CD4-positive, alpha-beta T cell (primary cell): Measurements from ENCODE around the gene SUSD2. TPM values are rescaled to one million over a fixed set of nuclear protein-coding genes. Genes with fewer than 3 reads are reported as not detected.

ENCODE experiments used
- ATAC-seq: fragments of 200-7000 bp; cut with Tn5 transposase; one replicate; pipeline ENCODE4 v1.10.0; 2022; ENCODE audit warnings: mild to moderate bottlenecking; ENCODE audit not compliant: poor library complexity
- CTCF ChIA-PET: fragments of 350-600 bp; sonication (Branson Sonifier 250); formaldehyde crosslinking; loops from one replicate; lab custom pipeline; 2021; ENCODE audit warnings: antibody characterized with exemption, inconsistent platforms; lab: Charles Lee
- POLR2A ChIA-PET: fragments of 350-600 bp; sonication (Branson Sonifier 250); formaldehyde crosslinking; loops from one replicate; lab custom pipeline; 2021; ENCODE audit warnings: antibody characterized with exemption, inconsistent platforms; lab: Charles Lee
- DNase-seq, 14 experiments: peaks; one replicate each; pipeline ENCODE4 v3.0.0-alpha.2; 2013 to 2020; ENCODE audit warnings: mixed read lengths in 2 of 14
- H3K27ac ChIP-seq, 2 donors: one replicate each; pipeline versions ENCODE4 v1.5.1 to v1.7.0; 2013; ENCODE audit warnings: low read length in 2 of 2, low read depth in 1 of 2, mild to moderate bottlenecking in 1 of 2
- H3K27me3 ChIP-seq, 2 experiments: 1 replicate in 1 of 2; 2 replicates in 1 of 2; pipeline versions ENCODE4 v1.6.1 to v1.7.0; 2013; ENCODE audit warnings: low read length in 2 of 2, control low read depth in 1 of 2, mild to moderate bottlenecking in 1 of 2, moderate library complexity in 1 of 2; ENCODE audit not compliant: insufficient read depth in 2 of 2, control insufficient read depth in 1 of 2
- H3K36me3 ChIP-seq: one replicate; pipeline ENCODE4 v1.6.1; 2013; ENCODE audit warnings: low read length, control low read depth; ENCODE audit not compliant: insufficient read depth
- H3K4me1 ChIP-seq: one replicate; pipeline ENCODE4 v1.6.1; 2013; ENCODE audit warnings: low read length, control low read depth; ENCODE audit not compliant: insufficient read depth
- H3K4me3 ChIP-seq: one replicate; pipeline ENCODE4 v1.5.1; 2013; ENCODE audit warnings: mild to moderate bottlenecking, low read length, moderate library complexity
- H3K9me3 ChIP-seq, 2 experiments: 1 replicate in 1 of 2; 2 replicates in 1 of 2; pipeline versions ENCODE4 v1.6.1 to v1.7.0; 2013; ENCODE audit warnings: low read length in 2 of 2, mild to moderate bottlenecking in 2 of 2, control low read depth in 1 of 2, moderate library complexity in 1 of 2; ENCODE audit not compliant: control insufficient read depth in 1 of 2, insufficient read depth in 1 of 2
- H3K27ac Mint-ChIP-seq: one replicate; pipeline ENCODE4 v1.8.0; 2020; ENCODE audit warnings: mixed read lengths
- H3K27me3 Mint-ChIP-seq: one replicate; pipeline ENCODE4 v1.8.0; 2021; ENCODE audit warnings: mixed read lengths
- H3K36me3 Mint-ChIP-seq: one replicate; pipeline ENCODE4 v1.8.0; 2021; ENCODE audit warnings: low read depth, mixed read lengths
- H3K4me1 Mint-ChIP-seq: one replicate; pipeline ENCODE4 v1.8.0; 2021; ENCODE audit warnings: low read depth, mixed read lengths
- H3K4me3 Mint-ChIP-seq: one replicate; pipeline ENCODE4 v1.8.0; 2020; ENCODE audit warnings: mild to moderate bottlenecking, mixed read lengths
- H3K9me3 Mint-ChIP-seq: one replicate; pipeline ENCODE4 v1.8.0; 2020; ENCODE audit warnings: mixed read lengths
- CTCF ChIP-seq: fragments of 200-600 bp; IDR thresholded peaks from one replicate; pipeline ENCODE4 v1.8.0; 2022; ENCODE audit warnings: antibody characterized with exemption, mild to moderate bottlenecking
- intact Hi-C, 2 experiments: fragments of 100-400 bp; cut with DNase I in 1 of 2; cut with micrococcal nuclease in 1 of 2; formaldehyde crosslinking; loops; one replicate each; pipeline versions ENCODE4 v1.15.1 to v1.9.0; 2023 to 2025; cut with DNase I, micrococcal nuclease
- polyA plus RNA-seq, 2 donors: library from polyadenylated mRNA; unstranded; fragments of 120-200 nt; gene quantifications; one replicate each; pipeline ENCODE4 v1.2.1, GENCODE V29; 2013
- total RNA-seq, 174 experiments: library from RNA in 2 of 174; stranded (reverse) in 2 of 174; gene quantifications; one replicate each; pipeline ENCODE4 v1.2.3 and lab custom pipeline; 2021 to 2026

SUSD2 gene
- total RNA-seq (1 to 10 TPM in 1 of 2 experiments, under 1 TPM in 1; 0.80 to 1.5 TPM), total RNA-seq (lab: John Stamatoyannopoulos, UW) (0.45 to 5.3 (median 1.8) reads per million in 172 experiments)
- polyA plus RNA-seq (2013, experiment 1 of 2): 0.28 TPM
- polyA plus RNA-seq (2013, experiment 2 of 2): 0.44 TPM

- Histone ChIP-seq H3K9me3 (no peaks in the 10 kb centered on the region), H3K27me3 (no peaks in the 10 kb centered on the region), H3K4me3 (no peak within 1 kb of the TSS), H3K36me3 (peaks cover 20% of the 10 kb centered on the region), H3K4me1 (no peaks in the 10 kb centered on the region), H3K27ac (no peak within 1 kb of the TSS)
- Mint-ChIP-seq H3K4me1 (no peaks in the 10 kb centered on the region), H3K36me3 (peaks cover 7% of the 10 kb centered on the region), H3K27ac (no peak within 1 kb of the TSS), H3K4me3 (no peak within 1 kb of the TSS), H3K27me3 (no peaks in the 10 kb centered on the region), H3K9me3 (no peaks in the 10 kb centered on the region)
- intact Hi-C loops: loop anchor here in 1 of 2 experiments (10.0 kb wide), 1 partner anchor 63 kb away; the partner anchor contains the start of gene GGT5
- TF ChIP-seq CTCF: no peak
- DNase-seq (no peak), ATAC-seq (no peak)
- ChIA-PET CTCF (no interaction called here), POLR2A (interaction anchor here (1.6 kb wide), 1 partner anchor 28 kb away, joined by 4 read pairs; no protein-coding TSS in a partner anchor)
Observed at GRCh38 chr22:24181088-24181995, at the start of gene SUSD2. TSS of gene SUSD2 (plus strand) at chr22:24181487. CDS start at chr22:24181520, 33 bp downstream.

- Mint-ChIP-seq H3K4me3 (no peak overlapping the region), H3K4me1 (peaks cover 23% of the 10 kb centered on the region), H3K27ac (peak overlapping the region; percentile 92), H3K36me3 (peaks cover 47% of the 10 kb centered on the region), H3K9me3 (no peaks in the 10 kb centered on the region), H3K27me3 (no peaks in the 10 kb centered on the region)
- H3K9me3 ChIP-seq: no peaks in the 10 kb centered on the region
- peaks cover 45% of the 10 kb centered on the region for H3K36me3 ChIP-seq
- peaks cover 18% of the 10 kb centered on the region for H3K4me1 ChIP-seq
- no peak overlapping the region for H3K4me3 ChIP-seq
- peak; percentile 30 to 73 (median 48) for DNase-seq
- H3K27me3 ChIP-seq: no peaks in the 10 kb centered on the region
- intact Hi-C loops: loop anchor here (1.0 to 5.0 kb wide), 4 partner anchors 41 to 114 kb away; partner anchors contain the start of gene GGT5 (in 1 of the 2)
- peak; percentile 58 for TF ChIP-seq CTCF
- ATAC-seq: peak; percentile 50
- POLR2A ChIA-PET: interaction anchor here (1.2 to 6.3 kb wide), 4 partner anchors 22 to 109 kb away, joined by 3 to 90 read pairs (median 5); no protein-coding TSS in a partner anchor
- CTCF ChIA-PET: interaction anchor here (1.5 to 4.3 kb wide), 4 partner anchors 13 to 42 kb away, joined by 5 to 27 read pairs (median 16); no protein-coding TSS in a partner anchor
- H3K27ac ChIP-seq: no peak overlapping the region
Observed at GRCh38 chr22:24133187-24133965, 47.9 kb upstream of the SUSD2 start.
